ENCODE measurements around the gene GPR180. TPM values are rescaled to one million over a fixed set of nuclear protein-coding genes. Genes with fewer than 3 reads are reported as not detected.

The GPR180 gene
- total and polyA plus RNA-seq, 5 donors from 2014 or later, result 1.5 to 2.6 (median 2.0) TPM

DNA sequence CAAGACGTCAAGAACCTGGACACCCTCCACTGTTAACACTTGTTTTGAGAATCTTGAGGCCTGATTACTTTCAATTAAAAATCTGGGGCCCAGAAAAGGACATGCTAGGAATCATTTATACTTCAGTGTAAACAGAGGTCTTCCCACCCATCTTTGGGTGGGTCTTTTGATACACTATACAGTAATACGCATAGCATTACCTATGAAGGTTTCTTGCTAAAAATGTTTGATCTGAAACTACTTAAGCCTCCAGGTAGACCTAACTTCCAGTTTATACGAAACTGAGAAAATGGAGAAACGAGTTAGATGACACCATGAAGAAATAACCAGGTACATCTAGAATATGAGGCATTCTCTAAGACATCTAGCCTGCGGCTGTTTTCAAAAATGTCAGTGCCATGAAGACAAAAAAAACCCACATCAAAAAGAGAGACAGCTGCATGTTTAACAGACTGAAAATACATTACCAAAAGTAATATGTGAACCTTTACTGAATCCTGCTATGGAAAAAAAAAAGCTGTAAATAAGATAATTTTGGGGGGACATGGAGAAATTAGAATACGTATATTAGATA, 42.3 kb upstream of the GPR180 start:
- Histone ChIP-seq H3K4me3 (ENCODE audit: low read depth, low read length) (peak overlapping the region; percentile 9), H3K36me3 (ENCODE audit: control insufficient read depth, insufficient read depth, low read length) (peaks cover 2% of the 10 kb centered on the region), H3K27ac (ENCODE audit: insufficient read depth, low read length, poor library complexity, severe bottlenecking) (peak overlapping the region; percentile 33), H3K4me1 (ENCODE audit: control insufficient read depth, insufficient read depth, low read length, poor library complexity, severe bottlenecking) (peaks cover 16% of the 10 kb centered on the region), H3K27me3 (ENCODE audit: control insufficient read depth, insufficient read depth, low read length) (no peaks in the 10 kb centered on the region), H3K9me3 (ENCODE audit: control insufficient read depth in 2 of 2, low read length in 2 of 2) (no peaks in the 10 kb centered on the region)
- peaks cover 10 to 39% (median 18%) of the 10 kb centered on the region in 4 donors for H3K4me1 Mint-ChIP-seq
- peaks cover 0 to 3% (median 0%) of the 10 kb centered on the region in 7 donors for H3K9me3 Mint-ChIP-seq
- DNase-seq, result peak in 2 of 3 donors; percentile 36 to 53
- H3K27ac Mint-ChIP-seq, result peak overlapping the region; percentile 77 to 96 (median 78)
- peak; percentile 57 to 60 for ATAC-seq (ENCODE audit: low read depth in 2 of 2)
- H3K27me3 Mint-ChIP-seq, result no peaks in the 10 kb centered on the region
- peak overlapping the region; percentile 14 to 83 (median 70) for H3K4me3 Mint-ChIP-seq
- H3K36me3 Mint-ChIP-seq, result peaks cover 11% of the 10 kb centered on the region

DNA sequence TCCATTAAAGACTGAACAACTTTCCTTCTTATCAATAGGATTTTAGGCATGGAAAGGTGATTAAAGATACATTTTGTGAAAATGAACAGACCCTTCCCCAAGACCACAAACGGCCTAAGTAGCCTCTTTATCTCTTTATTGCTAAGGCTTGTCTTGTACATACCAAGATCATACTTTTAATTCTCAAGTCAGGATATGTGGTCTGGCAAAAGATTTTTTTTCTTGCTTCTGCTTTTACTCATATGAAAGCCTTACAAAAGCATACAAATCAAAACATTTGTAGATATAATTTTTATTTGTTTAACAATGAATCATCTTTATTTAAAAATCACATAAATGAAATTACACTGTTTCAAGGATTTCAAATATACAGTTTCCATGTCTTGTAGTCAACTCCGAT, 41.5 kb upstream of the GPR180 start:
- Mint-ChIP-seq H3K27me3 (no peaks in the 10 kb centered on the region), H3K4me3 (no peak overlapping the region), H3K4me1 (peaks cover 10 to 39% (median 18%) of the 10 kb centered on the region in 4 donors), H3K9me3 (peaks cover 0 to 3% (median 0%) of the 10 kb centered on the region in 7 donors), H3K36me3 (peaks cover 15% of the 10 kb centered on the region), H3K27ac (peak overlapping the region in 1 of 3 donors; percentile 78)
- Histone ChIP-seq H3K9me3 (ENCODE audit: control insufficient read depth in 2 of 2, low read length in 2 of 2) (no peaks in the 10 kb centered on the region), H3K4me3 (ENCODE audit: low read depth, low read length) (no peak overlapping the region), H3K27me3 (ENCODE audit: control insufficient read depth, insufficient read depth, low read length) (no peaks in the 10 kb centered on the region), H3K36me3 (ENCODE audit: control insufficient read depth, insufficient read depth, low read length) (peaks cover 2% of the 10 kb centered on the region), H3K27ac (ENCODE audit: insufficient read depth, low read length, poor library complexity, severe bottlenecking) (no peak overlapping the region), H3K4me1 (ENCODE audit: control insufficient read depth, insufficient read depth, low read length, poor library complexity, severe bottlenecking) (peaks cover 16% of the 10 kb centered on the region)
- DNase-seq (no peak), ATAC-seq (ENCODE audit: low read depth in 2 of 2) (no peak)

DNA sequence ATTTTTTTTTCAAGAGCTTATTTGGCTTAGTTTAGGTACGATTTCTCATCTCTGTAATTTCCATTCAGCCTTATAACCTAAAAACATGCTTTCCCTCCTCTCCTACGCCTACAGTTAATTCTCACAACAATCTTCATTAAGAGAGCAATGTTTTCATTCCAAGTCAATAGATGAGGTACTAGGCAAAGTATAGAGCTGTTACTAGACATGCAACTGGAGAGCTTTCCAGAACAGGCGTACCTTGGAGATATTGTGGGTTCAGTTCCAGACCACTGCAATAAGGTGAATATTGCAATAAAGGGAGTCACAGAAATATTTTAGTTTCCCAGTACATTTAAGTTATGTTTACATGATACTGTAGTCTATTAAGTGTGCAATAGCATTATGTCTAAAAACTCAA, 40.5 kb upstream of the GPR180 start:
- Mint-ChIP-seq H3K9me3 (peaks cover 0 to 5% (median 0%) of the 10 kb centered on the region in 7 donors), H3K27me3 (no peaks in the 10 kb centered on the region), H3K27ac (no peak overlapping the region), H3K4me1 (peaks cover 15 to 39% (median 18%) of the 10 kb centered on the region in 4 donors), H3K36me3 (peaks cover 15% of the 10 kb centered on the region), H3K4me3 (no peak overlapping the region)
- no peaks in the 10 kb centered on the region for H3K9me3 ChIP-seq (ENCODE audit: control insufficient read depth in 2 of 2, low read length in 2 of 2)
- no peak overlapping the region for H3K4me3 ChIP-seq (ENCODE audit: low read depth, low read length)
- ATAC-seq (ENCODE audit: low read depth in 2 of 2) (no peak), DNase-seq (no peak)
- no peaks in the 10 kb centered on the region for H3K27me3 ChIP-seq (ENCODE audit: control insufficient read depth, insufficient read depth, low read length)
- H3K4me1 ChIP-seq (ENCODE audit: control insufficient read depth, insufficient read depth, low read length, poor library complexity, severe bottlenecking), result peaks cover 16% of the 10 kb centered on the region
- peaks cover 2% of the 10 kb centered on the region for H3K36me3 ChIP-seq (ENCODE audit: control insufficient read depth, insufficient read depth, low read length)
- no peak overlapping the region for H3K27ac ChIP-seq (ENCODE audit: insufficient read depth, low read length, poor library complexity, severe bottlenecking)

DNA sequence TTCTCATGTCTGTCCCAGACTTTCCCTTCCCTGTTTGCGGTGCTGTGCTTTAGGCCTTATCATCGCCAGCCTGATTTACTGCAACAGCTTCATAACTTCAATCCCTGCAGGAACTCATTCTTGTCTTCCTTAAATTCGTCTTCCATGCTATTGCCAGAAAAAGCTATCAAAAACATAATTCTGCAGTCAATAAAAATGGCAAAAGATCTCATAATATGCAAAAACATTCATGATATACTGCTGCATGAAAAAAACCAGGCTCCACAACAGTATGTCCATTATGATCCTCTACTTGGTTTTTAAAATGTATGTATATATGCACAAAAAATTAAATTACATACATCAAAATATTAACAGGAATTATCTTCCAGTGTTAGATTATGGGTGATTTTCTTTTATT, 34.1 kb upstream of the GPR180 start:
- peaks cover 45% of the 10 kb centered on the region for H3K36me3 Mint-ChIP-seq
- no peaks in the 10 kb centered on the region for H3K27me3 ChIP-seq (ENCODE audit: control insufficient read depth, insufficient read depth, low read length)

DNA sequence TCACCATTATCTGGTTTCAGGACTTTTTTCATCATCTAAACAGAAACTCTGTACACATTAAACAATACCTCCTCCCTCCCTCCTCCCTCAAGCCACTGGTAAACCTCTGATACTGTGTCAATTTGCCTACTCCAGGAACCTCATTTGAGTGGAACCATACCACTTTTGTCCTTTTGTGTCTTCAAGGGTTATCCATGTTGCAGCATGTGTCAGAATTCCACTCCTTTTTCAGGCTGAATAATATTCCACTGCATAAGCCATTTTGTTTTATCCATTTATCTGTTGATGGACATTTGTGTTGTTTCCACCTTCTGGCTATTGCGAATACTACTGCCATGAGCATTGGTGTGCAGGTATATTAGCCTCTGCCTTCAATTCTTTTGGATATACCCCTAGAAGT, 33.2 kb upstream of the GPR180 start:
- Mint-ChIP-seq H3K27me3 (no peaks in the 10 kb centered on the region), H3K9me3 (peaks cover 0 to 4% (median 0%) of the 10 kb centered on the region in 7 donors), H3K36me3 (peaks cover 48% of the 10 kb centered on the region), H3K4me1 (peaks cover 2 to 10% (median 5%) of the 10 kb centered on the region in 4 donors), H3K4me3 (no peak overlapping the region), H3K27ac (no peak overlapping the region)
- H3K4me3 ChIP-seq (ENCODE audit: low read depth, low read length), result no peak overlapping the region
- no peak for ATAC-seq (ENCODE audit: low read depth in 2 of 2)
- H3K27me3 ChIP-seq (ENCODE audit: control insufficient read depth, insufficient read depth, low read length), result no peaks in the 10 kb centered on the region
- no peak overlapping the region for H3K27ac ChIP-seq (ENCODE audit: insufficient read depth, low read length, poor library complexity, severe bottlenecking)
- peaks cover 40% of the 10 kb centered on the region for H3K36me3 ChIP-seq (ENCODE audit: control insufficient read depth, insufficient read depth, low read length)
- no peaks in the 10 kb centered on the region for H3K4me1 ChIP-seq (ENCODE audit: control insufficient read depth, insufficient read depth, low read length, poor library complexity, severe bottlenecking)
- no peaks in the 10 kb centered on the region for H3K9me3 ChIP-seq (ENCODE audit: control insufficient read depth in 2 of 2, low read length in 2 of 2)
- no peak for DNase-seq

More for the DNA sequence above, 34.1 kb upstream of the GPR180 start:
- H3K4me3 ChIP-seq (ENCODE audit: low read depth, low read length), result no peak overlapping the region
- H3K36me3 ChIP-seq (ENCODE audit: control insufficient read depth, insufficient read depth, low read length), result peaks cover 33% of the 10 kb centered on the region
- Mint-ChIP-seq H3K27ac (peak overlapping the region in 1 of 3 donors; percentile 6), H3K4me3 (no peak overlapping the region), H3K9me3 (peaks cover 0 to 4% (median 0%) of the 10 kb centered on the region in 7 donors), H3K27me3 (no peaks in the 10 kb centered on the region), H3K4me1 (peaks cover 0 to 10% (median 2%) of the 10 kb centered on the region in 4 donors)
- no peak for ATAC-seq (ENCODE audit: low read depth in 2 of 2)
- H3K9me3 ChIP-seq (ENCODE audit: control insufficient read depth in 2 of 2, low read length in 2 of 2), result no peaks in the 10 kb centered on the region
- no peaks in the 10 kb centered on the region for H3K4me1 ChIP-seq (ENCODE audit: control insufficient read depth, insufficient read depth, low read length, poor library complexity, severe bottlenecking)
- DNase-seq, result no peak
- H3K27ac ChIP-seq (ENCODE audit: insufficient read depth, low read length, poor library complexity, severe bottlenecking), result no peak overlapping the region

DNA sequence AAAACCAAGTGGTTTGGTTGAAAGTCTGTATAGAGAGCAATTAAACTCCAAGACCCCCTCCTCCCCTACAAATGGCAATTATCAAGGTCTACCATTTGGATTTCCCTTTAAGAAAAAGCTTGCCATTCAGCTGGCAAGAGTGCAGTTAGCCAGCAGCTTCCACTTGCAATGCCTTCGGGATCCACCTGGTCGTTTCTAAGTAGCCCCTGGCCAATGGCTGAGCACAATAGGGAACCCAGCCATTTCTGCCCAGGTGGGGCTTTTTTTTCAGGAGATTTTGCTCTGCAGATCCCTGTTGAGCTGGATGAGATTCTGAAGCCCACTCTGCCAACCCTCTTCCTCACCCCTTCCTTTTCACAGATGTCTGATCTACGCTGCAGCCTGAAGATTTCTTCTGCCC, 32.0 kb upstream of the GPR180 start:
- Histone ChIP-seq H3K27me3 (ENCODE audit: control insufficient read depth, insufficient read depth, low read length) (no peaks in the 10 kb centered on the region), H3K27ac (ENCODE audit: insufficient read depth, low read length, poor library complexity, severe bottlenecking) (no peak overlapping the region), H3K9me3 (ENCODE audit: control insufficient read depth in 2 of 2, low read length in 2 of 2) (no peaks in the 10 kb centered on the region), H3K36me3 (ENCODE audit: control insufficient read depth, insufficient read depth, low read length) (peaks cover 52% of the 10 kb centered on the region), H3K4me1 (ENCODE audit: control insufficient read depth, insufficient read depth, low read length, poor library complexity, severe bottlenecking) (no peaks in the 10 kb centered on the region), H3K4me3 (ENCODE audit: low read depth, low read length) (no peak overlapping the region)
- ATAC-seq (ENCODE audit: low read depth in 2 of 2) (no peak), DNase-seq (no peak)
- Mint-ChIP-seq H3K27me3 (no peaks in the 10 kb centered on the region), H3K9me3 (peaks cover 0 to 4% (median 0%) of the 10 kb centered on the region in 7 donors), H3K36me3 (peaks cover 50% of the 10 kb centered on the region), H3K4me1 (peaks cover 2 to 10% (median 5%) of the 10 kb centered on the region in 4 donors), H3K27ac (no peak overlapping the region), H3K4me3 (peak overlapping the region in 1 of 4 donors; percentile 22)

DNA sequence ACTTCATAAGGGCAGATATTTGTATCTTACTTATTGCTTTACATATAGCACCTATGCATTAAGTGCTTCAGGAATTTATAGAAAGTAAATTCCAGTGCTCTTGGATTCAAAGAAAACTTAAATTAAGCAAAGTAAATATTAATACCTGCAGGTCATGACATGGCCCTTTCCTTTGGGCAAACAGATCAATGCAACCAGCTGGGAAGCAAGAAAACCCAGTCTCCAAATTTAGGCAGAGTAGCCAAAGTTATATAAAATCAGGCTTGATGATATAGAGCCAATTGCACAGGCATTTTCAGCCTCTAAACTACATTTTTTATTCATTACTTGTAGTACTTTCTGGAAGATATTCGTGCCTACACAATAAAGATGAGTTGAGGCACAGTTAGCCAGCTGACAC, 22.6 kb upstream of the GPR180 start:
- no peaks in the 10 kb centered on the region for H3K27me3 ChIP-seq (ENCODE audit: control insufficient read depth, insufficient read depth, low read length)
- H3K27ac Mint-ChIP-seq, result no peak overlapping the region
- no peaks in the 10 kb centered on the region for H3K9me3 Mint-ChIP-seq
- no peak overlapping the region for H3K27ac ChIP-seq (ENCODE audit: insufficient read depth, low read length, poor library complexity, severe bottlenecking)
- no peaks in the 10 kb centered on the region for H3K27me3 Mint-ChIP-seq
- no peak for ATAC-seq (ENCODE audit: low read depth in 2 of 2)
- no peak for DNase-seq
- no peak overlapping the region for H3K4me3 ChIP-seq (ENCODE audit: low read depth, low read length)
- no peak overlapping the region for H3K4me3 Mint-ChIP-seq
- peaks cover 81% of the 10 kb centered on the region for H3K36me3 ChIP-seq (ENCODE audit: control insufficient read depth, insufficient read depth, low read length)
- no peaks in the 10 kb centered on the region for H3K9me3 ChIP-seq (ENCODE audit: control insufficient read depth in 2 of 2, low read length in 2 of 2)
- H3K4me1 Mint-ChIP-seq, result peaks cover 2 to 9% (median 4%) of the 10 kb centered on the region in 4 donors
- no peaks in the 10 kb centered on the region for H3K4me1 ChIP-seq (ENCODE audit: control insufficient read depth, insufficient read depth, low read length, poor library complexity, severe bottlenecking)
- peaks cover 39% of the 10 kb centered on the region for H3K36me3 Mint-ChIP-seq

DNA sequence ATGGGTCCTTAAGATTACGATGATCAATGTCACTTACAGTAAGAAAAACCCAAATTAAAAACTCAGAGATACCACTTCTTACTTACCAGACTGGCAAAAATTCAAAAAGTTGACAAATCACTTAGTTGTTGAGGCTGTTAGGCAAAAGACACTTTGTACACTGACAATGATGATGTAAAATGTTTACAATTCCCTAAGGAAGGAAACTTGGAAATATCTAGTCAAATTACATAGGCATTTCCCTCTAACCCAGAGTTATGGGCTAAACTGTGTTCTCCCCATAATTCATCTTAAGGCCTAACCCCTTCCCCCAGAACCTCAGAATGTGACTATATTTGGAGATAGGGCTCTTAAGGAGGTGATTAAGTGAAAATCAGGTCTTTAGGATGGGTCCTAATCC, 17.7 kb upstream of the GPR180 start:
- no peaks in the 10 kb centered on the region for H3K27me3 Mint-ChIP-seq
- H3K4me3 ChIP-seq (ENCODE audit: low read depth, low read length), result no peak overlapping the region
- no peak overlapping the region for H3K27ac ChIP-seq (ENCODE audit: insufficient read depth, low read length, poor library complexity, severe bottlenecking)
- DNase-seq, result no peak
- no peaks in the 10 kb centered on the region for H3K4me1 ChIP-seq (ENCODE audit: control insufficient read depth, insufficient read depth, low read length, poor library complexity, severe bottlenecking)
- H3K36me3 ChIP-seq (ENCODE audit: control insufficient read depth, insufficient read depth, low read length), result peaks cover 64% of the 10 kb centered on the region
- no peaks in the 10 kb centered on the region for H3K27me3 ChIP-seq (ENCODE audit: control insufficient read depth, insufficient read depth, low read length)
- H3K9me3 ChIP-seq (ENCODE audit: control insufficient read depth in 2 of 2, low read length in 2 of 2), result no peaks in the 10 kb centered on the region
- no peak overlapping the region for H3K27ac Mint-ChIP-seq
- ATAC-seq (ENCODE audit: low read depth in 2 of 2), result no peak
- peaks cover 0 to 2% (median 0%) of the 10 kb centered on the region in 7 donors for H3K9me3 Mint-ChIP-seq
- H3K4me3 Mint-ChIP-seq, result no peak overlapping the region
- peaks cover 48% of the 10 kb centered on the region for H3K36me3 Mint-ChIP-seq
- peaks cover 18 to 28% (median 24%) of the 10 kb centered on the region in 4 donors for H3K4me1 Mint-ChIP-seq

Data from CD4-positive, CD25-positive, alpha-beta regulatory T cell (primary cell).